ENCODE results near the gene LHX2.

DNA sequence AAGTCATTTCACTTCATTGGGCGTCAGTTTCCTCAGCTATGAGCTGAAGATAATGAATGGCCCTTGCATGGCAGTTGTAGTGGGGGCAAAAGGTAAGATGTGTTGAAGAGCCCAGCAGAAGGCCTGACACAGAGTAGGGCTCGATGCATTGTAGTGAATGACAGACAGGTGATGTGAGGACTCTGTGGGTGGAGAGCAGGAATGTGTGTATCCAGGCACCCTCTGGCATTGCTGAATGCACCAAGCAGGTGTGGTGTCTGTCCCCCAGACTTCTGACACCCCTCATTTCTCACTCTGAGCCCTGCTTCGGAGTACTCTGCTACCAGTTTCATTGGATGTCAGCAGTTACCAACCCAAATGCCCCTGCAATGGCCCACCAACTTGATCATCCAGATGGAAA is 22.4 kb downstream of the LHX2 start:
- TF ChIP-seq GATA3 (IDR thresholded peaks at IDR 0.05; ENCODE audit: low read depth, low read length) (no peak), GATA2 (IDR thresholded peaks at IDR 0.05; ENCODE audit: low read depth, low read length) (no peak)

Measured in SH-SY5Y (cell line).